GM12874 (cell line): ENCODE measurements around the gene ABCA8.

Experiments
- TF ChIP-seq, protein P1 (sequence below): IDR thresholded peaks from 2 replicates; pipeline ENCODE4 v1.5.1; 2011; ENCODE audit warnings: low read depth, mild to moderate bottlenecking, control low read depth, low read length, moderate library complexity; ENCODE audit not compliant: insufficient read depth

ABCA8 gene

DNA sequence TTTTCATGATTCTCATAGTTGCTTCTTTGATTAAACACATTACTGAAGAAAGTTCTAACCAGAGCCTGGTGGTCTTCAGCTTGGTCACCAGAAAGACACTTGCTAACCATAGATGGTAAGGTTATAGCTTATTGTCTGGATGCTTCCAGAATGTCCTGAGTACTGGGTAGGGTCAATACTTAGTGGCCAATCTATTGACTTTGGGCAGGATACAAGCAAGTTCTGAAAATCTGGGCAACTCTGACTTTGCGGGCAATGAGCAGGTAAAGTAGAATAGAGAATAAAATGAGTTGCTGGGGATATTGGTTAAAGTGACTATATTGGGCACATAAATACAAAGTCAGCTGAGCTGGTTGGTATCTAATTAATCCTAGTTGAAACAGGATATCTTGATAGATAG is 63.0 kb downstream of the ABCA8 start:
- TF ChIP-seq, protein P1, sequence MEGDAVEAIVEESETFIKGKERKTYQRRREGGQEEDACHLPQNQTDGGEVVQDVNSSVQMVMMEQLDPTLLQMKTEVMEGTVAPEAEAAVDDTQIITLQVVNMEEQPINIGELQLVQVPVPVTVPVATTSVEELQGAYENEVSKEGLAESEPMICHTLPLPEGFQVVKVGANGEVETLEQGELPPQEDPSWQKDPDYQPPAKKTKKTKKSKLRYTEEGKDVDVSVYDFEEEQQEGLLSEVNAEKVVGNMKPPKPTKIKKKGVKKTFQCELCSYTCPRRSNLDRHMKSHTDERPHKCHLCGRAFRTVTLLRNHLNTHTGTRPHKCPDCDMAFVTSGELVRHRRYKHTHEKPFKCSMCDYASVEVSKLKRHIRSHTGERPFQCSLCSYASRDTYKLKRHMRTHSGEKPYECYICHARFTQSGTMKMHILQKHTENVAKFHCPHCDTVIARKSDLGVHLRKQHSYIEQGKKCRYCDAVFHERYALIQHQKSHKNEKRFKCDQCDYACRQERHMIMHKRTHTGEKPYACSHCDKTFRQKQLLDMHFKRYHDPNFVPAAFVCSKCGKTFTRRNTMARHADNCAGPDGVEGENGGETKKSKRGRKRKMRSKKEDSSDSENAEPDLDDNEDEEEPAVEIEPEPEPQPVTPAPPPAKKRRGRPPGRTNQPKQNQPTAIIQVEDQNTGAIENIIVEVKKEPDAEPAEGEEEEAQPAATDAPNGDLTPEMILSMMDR: no peak

DNA sequence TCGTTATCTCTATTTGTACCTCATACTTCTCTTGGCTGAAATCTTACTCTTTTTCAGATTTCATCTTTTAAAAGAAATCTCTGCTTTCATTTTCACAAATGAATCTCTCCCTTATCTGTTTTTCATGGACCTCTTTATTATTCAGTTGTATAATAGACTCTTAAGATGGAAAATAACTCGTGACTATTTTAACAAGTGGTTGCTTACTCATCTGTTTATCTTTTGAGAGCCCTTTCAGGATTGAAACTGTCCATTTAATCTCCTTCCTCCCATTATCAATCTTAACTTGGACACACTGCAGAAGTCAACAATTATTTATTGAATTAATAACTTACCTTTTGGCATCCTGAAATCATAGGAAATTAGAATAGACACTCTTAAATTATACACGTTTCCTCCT is 68.8 kb downstream of the ABCA8 start:
- TF ChIP-seq, protein P1: no peak

DNA sequence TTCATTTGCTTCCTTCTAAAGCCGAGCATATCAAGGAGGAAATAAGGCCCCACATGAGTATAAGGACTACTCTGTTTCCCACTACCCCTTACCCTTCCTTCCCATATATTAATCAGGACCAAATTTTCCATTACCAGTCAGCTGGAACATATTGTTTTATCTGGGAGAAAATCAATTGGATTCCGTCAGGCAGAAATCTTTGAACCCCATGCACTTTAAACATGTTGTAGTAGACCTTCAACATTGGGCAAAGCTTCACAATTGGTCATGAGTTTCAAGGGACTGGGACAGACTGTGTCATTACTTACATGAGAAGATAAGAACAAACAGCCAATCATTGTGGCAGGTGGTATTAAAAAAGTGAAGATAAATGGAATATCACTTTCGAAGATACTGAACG is 70.3 kb downstream of the ABCA8 start:
- TF ChIP-seq, protein P1: no peak

GRCh38 chr17:68878226-68878885 is 76.8 kb downstream of the ABCA8 start:
- TF ChIP-seq, protein P1: no peak

- TF ChIP-seq, protein P1: no peak
These were observed 83.7 kb downstream of the ABCA8 start for GRCh38 chr17:68871447-68871846.

DNA sequence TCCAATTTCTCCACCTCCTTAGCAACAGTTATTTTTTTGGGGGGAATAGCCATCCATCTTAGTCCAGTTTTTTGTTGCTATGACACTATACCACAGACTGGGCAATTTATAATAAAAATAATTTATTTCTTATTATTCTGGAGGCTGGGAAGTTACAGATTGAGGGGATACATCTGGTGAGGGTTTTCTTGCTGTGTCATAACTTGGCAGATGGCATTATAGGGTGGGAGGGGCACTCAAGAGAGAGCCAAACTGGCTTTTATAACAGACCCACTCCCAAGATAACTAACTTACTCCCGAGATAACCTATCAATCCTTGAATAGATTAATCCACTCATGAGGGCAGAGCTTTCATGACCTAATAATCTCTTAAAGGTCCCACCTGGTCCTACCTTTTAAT is 84.2 kb downstream of the ABCA8 start:
- TF ChIP-seq, protein P1: no peak

GRCh38 chr17:68870161-68870826 is 84.9 kb downstream of the ABCA8 start:
- TF ChIP-seq, protein P1: no peak
